GM12872 (cell line): ENCODE results near the gene STAM.
A peak's percentile ranks its signal among the peaks of the same experiment; 100 is the strongest.

Source experiments
- CTCF ChIP-seq: IDR thresholded peaks from 3 replicates; pipeline ENCODE4 v1.5.1; 2011; ENCODE audit warnings: low read depth, mild to moderate bottlenecking, low read length, moderate library complexity; ENCODE audit not compliant: insufficient read depth

STAM gene

GRCh38 chr10:17733620-17734019, 89.7 kb downstream of the STAM start:
- TF ChIP-seq CTCF: no peak

- no peak for TF ChIP-seq CTCF
These were observed 90.6 kb downstream of the STAM start for GRCh38 chr10:17734432-17735080.

GRCh38 chr10:17735166-17735941, 91.4 kb downstream of the STAM start:
- TF ChIP-seq CTCF: no peak

GRCh38 chr10:17736223-17736622, 92.3 kb downstream of the STAM start:
- TF ChIP-seq CTCF: no peak

GRCh38 chr10:17737027-17737965, 93.3 kb downstream of the STAM start:
- peak; percentile 52; the same call in 2 of the 3 replicates for TF ChIP-seq CTCF

- TF ChIP-seq CTCF: no peak
These were observed 96.7 kb downstream of the STAM start for GRCh38 chr10:17740668-17741067.

- peak; percentile 86 for TF ChIP-seq CTCF
These were observed 99.0 kb downstream of the STAM start for GRCh38 chr10:17742918-17743317.
